Measurements from ENCODE around the gene HOXA2. TPM values are rescaled to one million over a fixed set of nuclear protein-coding genes. Genes with fewer than 3 reads are reported as not detected.

Gene HOXA2
- total RNA-seq = 0.24 and 0.82 TPM in 2 replicates

GRCh38 chr7:27102581-27103442 is at the start of gene HOXA2:
HOXA2 (minus strand) TSS chr7:27102683; CDS start chr7:27102500, 183 bp downstream.
- no peak for DNase-seq (ENCODE audit: extremely low read depth, low read depth, low spot score)

GRCh38 chr7:27151341-27151930 is 49.0 kb upstream of the HOXA2 start:
- DNase-seq (ENCODE audit: extremely low read depth, low read depth, low spot score) = no peak

GRCh38 chr7:27150568-27151340 is 48.3 kb upstream of the HOXA2 start:
- no peak for DNase-seq (ENCODE audit: extremely low read depth, low read depth, low spot score)

GRCh38 chr7:27149842-27150567 is 47.5 kb upstream of the HOXA2 start:
- no peak for DNase-seq (ENCODE audit: extremely low read depth, low read depth, low spot score)

- DNase-seq (ENCODE audit: extremely low read depth, low read depth, low spot score) = no peak
Measured at GRCh38 chr7:27148756-27149641, 46.5 kb upstream of the HOXA2 start.

GRCh38 chr7:27148031-27148755 is 45.7 kb upstream of the HOXA2 start:
- DNase-seq (ENCODE audit: extremely low read depth, low read depth, low spot score) = no peak

GRCh38 chr7:27147199-27148030 is 44.9 kb upstream of the HOXA2 start, which contains the start of gene HOXA6:
HOXA6 (minus strand) TSS chr7:27147774; CDS start chr7:27147749, 25 bp downstream.
- DNase-seq (ENCODE audit: extremely low read depth, low read depth, low spot score) = no peak

- DNase-seq (ENCODE audit: extremely low read depth, low read depth, low spot score) = no peak
Measured at GRCh38 chr7:27146491-27147198, 44.2 kb upstream of the HOXA2 start.

GRCh38 chr7:27145914-27146412 is 43.5 kb upstream of the HOXA2 start:
- no peak for DNase-seq (ENCODE audit: extremely low read depth, low read depth, low spot score)

GRCh38 chr7:27145165-27145913 is 42.9 kb upstream of the HOXA2 start:
- DNase-seq (ENCODE audit: extremely low read depth, low read depth, low spot score) = no peak

GRCh38 chr7:27144781-27145164 is 42.3 kb upstream of the HOXA2 start:
- no peak for DNase-seq (ENCODE audit: extremely low read depth, low read depth, low spot score)

GRCh38 chr7:27143950-27144780 is 41.7 kb upstream of the HOXA2 start:
- no peak for DNase-seq (ENCODE audit: extremely low read depth, low read depth, low spot score)

- DNase-seq (ENCODE audit: extremely low read depth, low read depth, low spot score) = peak; percentile 87
Measured at GRCh38 chr7:27143023-27143949, 40.8 kb upstream of the HOXA2 start, which contains the start of gene HOXA5. HOXA5 (minus strand) TSS chr7:27143681; CDS start chr7:27143607, 74 bp downstream.

GRCh38 chr7:27142580-27143022 is 40.1 kb upstream of the HOXA2 start:
- no peak for DNase-seq (ENCODE audit: extremely low read depth, low read depth, low spot score)
